Measurements from ENCODE around the gene GMIP. TPM values are rescaled to one million over a fixed set of nuclear protein-coding genes. Genes with fewer than 3 reads are reported as not detected.

The GMIP gene
- total RNA-seq, 4 donors from 2014 or later = 6.9 to 15.9 (median 7.5) TPM

DNA sequence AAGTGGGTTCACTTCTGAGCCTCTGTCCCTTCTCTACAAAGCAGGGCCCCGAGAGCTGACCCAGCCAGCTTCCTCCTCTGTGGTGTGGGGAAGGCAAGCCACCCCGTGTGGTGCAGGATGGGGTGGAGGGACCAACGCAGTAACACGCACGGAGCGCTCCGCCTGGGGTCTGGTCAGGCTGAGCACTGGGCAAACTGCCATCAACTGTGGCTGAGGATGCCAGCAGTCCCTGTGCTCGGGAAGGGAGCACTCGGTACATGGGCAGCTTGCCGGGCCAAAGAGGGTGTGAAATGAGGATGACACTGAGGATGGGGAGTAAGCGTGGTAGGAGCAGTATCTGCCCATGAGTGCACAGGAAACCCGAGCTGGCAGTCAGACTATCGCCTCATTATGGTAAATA, 7.6 kb upstream of the GMIP start:
- no peak overlapping the region for H3K27ac ChIP-seq (replicated peaks in 1 of 4)
- no peaks in the 10 kb centered on the region for H3K9me3 ChIP-seq
- intact Hi-C loops (cut with DNase I) = no loop called here
- no peak for DNase-seq (ENCODE audit: extremely low spot score)
- 67% methylated on average over 7 of the region's 13 CpGs for WGBS
- no peak for TF ChIP-seq POLR2A (IDR thresholded peaks at IDR 0.05; ENCODE audit: low read depth)
- TF ChIP-seq, protein P1, sequence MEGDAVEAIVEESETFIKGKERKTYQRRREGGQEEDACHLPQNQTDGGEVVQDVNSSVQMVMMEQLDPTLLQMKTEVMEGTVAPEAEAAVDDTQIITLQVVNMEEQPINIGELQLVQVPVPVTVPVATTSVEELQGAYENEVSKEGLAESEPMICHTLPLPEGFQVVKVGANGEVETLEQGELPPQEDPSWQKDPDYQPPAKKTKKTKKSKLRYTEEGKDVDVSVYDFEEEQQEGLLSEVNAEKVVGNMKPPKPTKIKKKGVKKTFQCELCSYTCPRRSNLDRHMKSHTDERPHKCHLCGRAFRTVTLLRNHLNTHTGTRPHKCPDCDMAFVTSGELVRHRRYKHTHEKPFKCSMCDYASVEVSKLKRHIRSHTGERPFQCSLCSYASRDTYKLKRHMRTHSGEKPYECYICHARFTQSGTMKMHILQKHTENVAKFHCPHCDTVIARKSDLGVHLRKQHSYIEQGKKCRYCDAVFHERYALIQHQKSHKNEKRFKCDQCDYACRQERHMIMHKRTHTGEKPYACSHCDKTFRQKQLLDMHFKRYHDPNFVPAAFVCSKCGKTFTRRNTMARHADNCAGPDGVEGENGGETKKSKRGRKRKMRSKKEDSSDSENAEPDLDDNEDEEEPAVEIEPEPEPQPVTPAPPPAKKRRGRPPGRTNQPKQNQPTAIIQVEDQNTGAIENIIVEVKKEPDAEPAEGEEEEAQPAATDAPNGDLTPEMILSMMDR (IDR thresholded peaks at IDR 0.05) = no peak
- no peak for TF ChIP-seq POLR2AphosphoS5 (IDR thresholded peaks at IDR 0.05)
- no peak for TF ChIP-seq EP300 (IDR thresholded peaks at IDR 0.05)
- H3K27me3 ChIP-seq = no peaks in the 10 kb centered on the region
- no peaks in the 10 kb centered on the region for H3K4me1 ChIP-seq
- no peak overlapping the region for H3K4me3 ChIP-seq
- peaks cover 76 to 100% (median 97%) of the 10 kb centered on the region in 4 donors for H3K36me3 ChIP-seq

DNA sequence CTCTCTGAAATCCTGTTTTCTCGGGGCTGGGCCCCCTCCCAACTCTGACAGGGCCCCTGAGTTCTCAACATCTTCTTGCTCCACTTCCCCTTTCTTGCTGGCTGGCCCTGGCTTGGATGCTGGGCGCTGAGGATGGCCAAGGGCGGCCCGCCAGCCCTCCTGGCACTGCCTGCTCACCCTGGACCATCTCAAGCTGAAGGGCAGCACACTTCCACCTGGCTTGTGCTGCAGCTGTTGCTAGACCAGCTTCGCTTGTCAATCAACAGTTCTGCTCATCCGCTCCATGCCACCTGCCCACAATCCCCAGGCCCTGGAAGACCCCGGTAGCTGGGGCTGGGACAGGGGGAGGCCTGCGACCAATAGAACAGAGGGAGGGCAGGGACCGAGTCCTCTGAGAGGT, 6.9 kb upstream of the GMIP start:
- H3K27me3 ChIP-seq = no peaks in the 10 kb centered on the region
- 92% methylated on average over 9 of the region's 9 CpGs for WGBS
- no peaks in the 10 kb centered on the region for H3K9me3 ChIP-seq
- intact Hi-C loops (cut with DNase I) = no loop called here
- H3K4me1 ChIP-seq = no peaks in the 10 kb centered on the region
- TF ChIP-seq EP300 (IDR thresholded peaks at IDR 0.05) (no peak), POLR2A (IDR thresholded peaks at IDR 0.05; ENCODE audit: low read depth) (no peak), POLR2AphosphoS5 (IDR thresholded peaks at IDR 0.05) (no peak)
- TF ChIP-seq, protein P1 (IDR thresholded peaks at IDR 0.05) = no peak
- H3K4me3 ChIP-seq = no peak overlapping the region
- peaks cover 76 to 100% (median 97%) of the 10 kb centered on the region in 4 donors for H3K36me3 ChIP-seq
- DNase-seq (ENCODE audit: extremely low spot score) = no peak
- no peak overlapping the region for H3K27ac ChIP-seq (replicated peaks in 1 of 4)

DNA sequence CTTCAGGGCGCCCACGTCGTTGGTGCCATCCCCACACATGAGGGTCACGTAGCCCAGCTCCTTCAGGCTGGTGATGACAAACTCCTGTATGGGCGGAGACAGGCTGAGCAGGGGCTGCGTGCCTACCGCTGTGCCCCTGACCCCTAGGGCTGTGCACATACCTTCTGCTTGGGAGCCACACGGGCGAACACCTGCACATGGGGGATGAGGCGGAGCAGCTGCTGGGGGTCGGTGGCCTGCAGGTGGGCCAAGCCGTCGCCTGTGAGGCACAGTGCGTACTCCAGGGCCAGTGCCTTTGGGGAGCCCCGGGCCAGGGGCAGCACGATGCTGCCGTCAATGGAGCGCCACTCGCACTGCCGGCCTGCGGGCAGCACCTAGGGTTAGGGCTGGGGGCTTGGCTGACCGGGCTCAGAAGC, 6.1 kb upstream of the GMIP start:
- intact Hi-C loops (cut with DNase I) = no loop called here
- Histone ChIP-seq H3K36me3 (peaks cover 73 to 100% (median 97%) of the 10 kb centered on the region in 4 donors), H3K4me1 (no peaks in the 10 kb centered on the region), H3K27me3 (no peaks in the 10 kb centered on the region), H3K4me3 (no peak overlapping the region), H3K9me3 (no peaks in the 10 kb centered on the region), H3K27ac (replicated peaks in 1 of 4) (no peak overlapping the region)
- WGBS = 87% methylated on average over 14 of the region's 22 CpGs
- TF ChIP-seq, protein P1 (IDR thresholded peaks at IDR 0.05) = no peak
- TF ChIP-seq POLR2AphosphoS5 (IDR thresholded peaks at IDR 0.05) (no peak), EP300 (IDR thresholded peaks at IDR 0.05) (no peak), POLR2A (IDR thresholded peaks at IDR 0.05; ENCODE audit: low read depth) (no peak)
- no peak for DNase-seq (ENCODE audit: extremely low spot score)

DNA sequence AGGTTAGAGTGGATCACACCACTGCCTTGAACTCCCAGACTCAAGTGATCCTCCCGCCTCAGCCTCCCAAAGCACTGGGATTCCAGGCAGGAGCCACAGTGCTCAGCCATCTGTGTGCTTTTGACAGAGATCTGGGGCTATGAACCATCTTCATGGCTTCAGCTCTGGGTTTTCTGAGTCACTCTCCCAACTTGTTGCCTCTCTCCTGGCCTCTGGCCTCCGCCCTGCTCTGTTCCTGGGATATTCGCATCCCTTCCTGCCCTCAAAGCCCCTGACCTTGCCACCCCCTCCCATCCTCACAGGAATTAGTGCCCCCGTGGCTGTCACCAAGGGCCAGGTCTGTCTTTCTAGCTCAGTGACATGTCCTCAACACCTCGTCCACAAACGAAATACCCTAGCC, 5.7 kb upstream of the GMIP start:
- peaks cover 0 to 2% (median under 1%) of the 10 kb centered on the region in 4 donors for H3K4me1 ChIP-seq
- H3K27ac ChIP-seq (replicated peaks in 1 of 4) = no peak overlapping the region
- intact Hi-C loops (cut with DNase I) = no loop called here
- peaks cover 69 to 100% (median 95%) of the 10 kb centered on the region in 4 donors for H3K36me3 ChIP-seq
- H3K27me3 ChIP-seq = no peaks in the 10 kb centered on the region
- no peak for DNase-seq (ENCODE audit: extremely low spot score)
- TF ChIP-seq EP300 (IDR thresholded peaks at IDR 0.05) (no peak), POLR2AphosphoS5 (IDR thresholded peaks at IDR 0.05) (no peak), POLR2A (IDR thresholded peaks at IDR 0.05; ENCODE audit: low read depth) (no peak)
- TF ChIP-seq, protein P1 (IDR thresholded peaks at IDR 0.05) = no peak
- WGBS = 89% methylated on average over 6 of the region's 6 CpGs
- H3K9me3 ChIP-seq = no peaks in the 10 kb centered on the region
- H3K4me3 ChIP-seq = no peak overlapping the region

All from esophagus muscularis mucosa (tissue), 4 donors.